ENCODE results near the gene CIAO3.
"Not testable (repeated sequence)": the region's sequence is repeated elsewhere in the genome, so short reads cannot be mapped to it uniquely, and the experiment has no call there.

Gene CIAO3

DNA sequence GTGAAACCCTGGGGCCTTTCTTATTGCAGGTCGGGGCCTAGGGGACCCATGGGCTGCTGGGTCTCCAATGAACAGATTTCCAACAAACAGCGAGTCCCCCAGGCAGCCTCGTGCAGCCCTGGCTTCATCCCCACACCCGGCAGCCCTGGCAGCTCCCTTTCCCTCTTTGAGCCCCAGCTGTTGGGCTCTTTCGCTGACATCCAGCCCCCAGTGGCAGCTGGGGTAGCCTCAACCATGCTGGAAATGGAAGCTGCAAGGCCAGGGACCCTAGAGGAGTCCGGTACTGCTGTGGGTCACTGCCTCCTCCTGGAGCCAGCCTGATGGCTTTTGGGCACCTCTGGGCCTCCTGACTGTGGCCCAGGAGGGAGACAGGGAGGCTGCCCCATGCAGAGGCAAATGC, 41.5 kb upstream of the CIAO3 start:
- H3K9ac ChIP-seq (ENCODE audit: low read length), result no peak overlapping the region
- H3K9me3 ChIP-seq (ENCODE audit: control insufficient read depth, low read length), result no peaks in the 10 kb centered on the region
- peaks cover 31% of the 10 kb centered on the region for H3K27me3 ChIP-seq (ENCODE audit: control insufficient read depth, insufficient read depth, low read length)
- H3K4me1 ChIP-seq (ENCODE audit: control insufficient read depth, insufficient read depth, low read length), result peaks cover 21% of the 10 kb centered on the region
- no peak overlapping the region for H3K4me3 ChIP-seq (ENCODE audit: low read length)
- H3K36me3 ChIP-seq (ENCODE audit: control insufficient read depth, insufficient read depth, low read length), result no peaks in the 10 kb centered on the region

DNA sequence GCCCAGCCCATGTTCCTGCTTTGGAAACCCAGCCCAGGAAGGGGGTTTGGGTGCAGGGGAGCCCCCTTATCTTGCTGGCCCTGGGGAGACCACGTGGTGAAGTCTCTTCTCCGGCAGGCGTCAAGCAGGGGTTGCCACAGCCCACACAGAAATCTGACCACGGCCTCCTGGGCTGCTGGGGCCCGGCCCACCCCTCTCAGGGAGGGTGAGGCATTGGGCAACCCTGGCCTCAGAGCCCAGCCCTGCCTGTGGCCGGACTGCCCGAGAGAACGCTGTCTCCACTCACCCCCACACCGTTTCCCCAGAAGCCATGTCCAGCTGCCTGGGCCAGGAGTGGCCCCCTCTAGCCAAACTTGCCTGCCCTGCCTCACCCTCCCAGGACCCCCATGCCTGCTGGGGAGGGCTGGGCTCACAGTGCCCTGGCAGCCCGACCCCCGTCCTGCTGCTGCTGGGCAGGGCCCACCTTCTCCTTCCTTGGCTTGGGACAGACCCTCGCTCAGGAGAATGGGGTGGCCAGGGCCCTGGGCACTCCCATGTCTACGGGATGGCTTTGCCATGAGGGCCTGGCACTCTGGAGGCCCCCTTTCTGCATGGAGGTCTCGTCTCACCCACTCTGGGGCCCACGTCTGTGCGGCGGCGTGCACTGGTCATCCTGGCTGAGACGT, 40.7 kb upstream of the CIAO3 start:
- no peaks in the 10 kb centered on the region for H3K9me3 ChIP-seq (ENCODE audit: control insufficient read depth, low read length)
- no peaks in the 10 kb centered on the region for H3K36me3 ChIP-seq (ENCODE audit: control insufficient read depth, insufficient read depth, low read length)
- peaks cover 31% of the 10 kb centered on the region for H3K27me3 ChIP-seq (ENCODE audit: control insufficient read depth, insufficient read depth, low read length)

DNA sequence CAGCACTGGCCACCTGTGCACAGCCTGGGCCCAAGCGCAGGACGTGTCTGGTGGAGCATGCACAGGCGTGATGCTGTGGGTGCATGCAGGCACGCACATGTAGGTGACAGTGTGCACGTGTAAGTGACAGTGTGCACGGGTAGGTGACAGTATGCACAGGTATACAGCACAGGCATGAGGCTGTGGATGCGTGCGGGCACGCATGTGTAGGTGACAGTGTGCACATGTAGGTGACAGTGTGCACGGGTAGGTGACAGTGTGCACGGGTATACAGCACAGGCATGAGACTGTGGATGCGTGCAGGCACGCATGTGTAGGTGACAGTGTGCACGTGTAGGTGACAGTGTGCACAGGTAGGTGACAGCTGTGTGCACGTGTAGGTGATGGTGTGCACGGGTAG, 39.5 kb upstream of the CIAO3 start:
- peaks cover 31% of the 10 kb centered on the region for H3K27me3 ChIP-seq (ENCODE audit: control insufficient read depth, insufficient read depth, low read length)
- H3K9me3 ChIP-seq (ENCODE audit: control insufficient read depth, low read length), result no peaks in the 10 kb centered on the region
- H3K4me3 ChIP-seq (ENCODE audit: low read length), result no peak overlapping the region
- peaks cover 18% of the 10 kb centered on the region for H3K4me1 ChIP-seq (ENCODE audit: control insufficient read depth, insufficient read depth, low read length)
- no peaks in the 10 kb centered on the region for H3K36me3 ChIP-seq (ENCODE audit: control insufficient read depth, insufficient read depth, low read length)
- H3K9ac ChIP-seq (ENCODE audit: low read length), result no peak overlapping the region

More for the DNA sequence above, 40.7 kb upstream of the CIAO3 start:
- H3K9ac ChIP-seq (ENCODE audit: low read length), result no peak overlapping the region
- no peak overlapping the region for H3K4me3 ChIP-seq (ENCODE audit: low read length)
- peaks cover 18% of the 10 kb centered on the region for H3K4me1 ChIP-seq (ENCODE audit: control insufficient read depth, insufficient read depth, low read length)

DNA sequence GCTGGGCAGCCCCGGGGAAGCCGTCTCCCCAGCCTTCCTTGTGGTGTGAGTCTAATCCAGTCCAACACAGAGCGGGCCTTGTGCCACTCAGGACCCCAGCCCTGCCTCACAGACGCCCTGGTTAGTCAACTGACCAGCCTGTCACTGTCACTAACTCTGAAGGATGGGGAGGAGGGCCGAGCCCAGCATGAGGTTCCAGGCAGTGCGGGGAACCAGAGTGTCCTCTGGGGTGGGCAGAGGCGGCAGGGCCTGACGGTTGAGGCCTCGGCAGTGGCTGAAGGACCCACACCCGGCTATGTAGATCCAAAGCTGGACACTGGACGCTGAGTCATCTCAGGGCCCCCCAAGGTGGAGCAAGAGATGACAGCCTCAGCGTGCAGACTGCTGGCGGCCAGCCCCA, 38.8 kb upstream of the CIAO3 start:
- H3K4me1 ChIP-seq (ENCODE audit: control insufficient read depth, insufficient read depth, low read length), result peaks cover 18% of the 10 kb centered on the region
- H3K36me3 ChIP-seq (ENCODE audit: control insufficient read depth, insufficient read depth, low read length), result no peaks in the 10 kb centered on the region
- H3K27me3 ChIP-seq (ENCODE audit: control insufficient read depth, insufficient read depth, low read length), result peaks cover 31% of the 10 kb centered on the region
- no peak overlapping the region for H3K9ac ChIP-seq (ENCODE audit: low read length)
- no peak overlapping the region for H3K4me3 ChIP-seq (ENCODE audit: low read length)
- H3K9me3 ChIP-seq (ENCODE audit: control insufficient read depth, low read length), result no peaks in the 10 kb centered on the region

DNA sequence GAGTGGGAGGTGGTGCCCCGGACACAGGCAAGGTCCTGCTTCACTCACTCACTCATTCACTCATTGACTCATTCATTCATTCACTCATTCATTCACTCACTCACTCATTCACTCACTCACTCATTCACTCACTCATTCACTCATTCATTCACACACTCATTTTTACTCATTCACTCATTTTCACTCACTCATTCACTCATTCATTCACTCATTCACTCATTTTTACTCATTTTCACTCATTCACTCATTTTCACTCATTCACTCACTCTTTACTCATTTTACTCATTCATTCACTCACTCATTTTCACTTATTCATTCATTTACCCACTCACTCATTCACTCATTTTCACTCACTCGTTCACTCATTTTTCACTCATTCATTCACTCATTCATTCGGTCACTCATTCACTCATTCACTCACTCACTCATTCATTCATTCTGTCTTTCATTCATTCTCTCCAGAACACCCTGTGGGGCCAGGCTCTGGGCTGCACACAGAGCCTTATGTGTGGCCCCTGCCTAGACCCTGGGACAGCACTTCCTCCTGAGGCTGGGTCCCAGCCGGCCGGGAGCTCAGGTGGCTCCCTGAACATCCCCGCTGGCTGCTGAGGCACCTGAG, 38.2 kb upstream of the CIAO3 start:
- Histone ChIP-seq H3K4me3 (ENCODE audit: low read length) (no peak overlapping the region), H3K9ac (ENCODE audit: low read length) (no peak overlapping the region), H3K36me3 (ENCODE audit: control insufficient read depth, insufficient read depth, low read length) (no peaks in the 10 kb centered on the region), H3K27me3 (ENCODE audit: control insufficient read depth, insufficient read depth, low read length) (peaks cover 31% of the 10 kb centered on the region), H3K9me3 (ENCODE audit: control insufficient read depth, low read length) (no peaks in the 10 kb centered on the region), H3K4me1 (ENCODE audit: control insufficient read depth, insufficient read depth, low read length) (peaks cover 17% of the 10 kb centered on the region)

DNA sequence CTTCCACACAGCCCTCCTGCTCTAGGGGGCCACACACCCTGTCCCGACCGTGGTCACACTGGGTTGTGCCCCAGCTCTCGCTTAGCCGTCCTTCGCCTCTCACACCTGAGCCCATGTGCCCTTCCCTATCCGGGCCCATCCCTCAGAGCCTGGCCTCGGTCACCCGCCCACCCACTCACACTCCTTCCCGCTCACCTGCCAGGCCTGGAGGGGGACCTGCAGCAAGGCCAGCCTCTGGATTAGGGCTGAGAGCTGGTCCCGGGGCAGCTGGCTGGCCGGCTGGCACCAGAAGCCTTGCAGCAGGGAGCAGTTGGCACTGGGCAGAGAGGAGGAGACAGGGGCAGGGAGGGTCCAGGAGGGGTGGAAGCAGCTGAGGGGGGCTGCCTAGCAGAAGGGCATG, 37.6 kb upstream of the CIAO3 start:
- no peak overlapping the region for H3K9ac ChIP-seq (ENCODE audit: low read length)
- H3K36me3 ChIP-seq (ENCODE audit: control insufficient read depth, insufficient read depth, low read length), result no peaks in the 10 kb centered on the region
- no peaks in the 10 kb centered on the region for H3K9me3 ChIP-seq (ENCODE audit: control insufficient read depth, low read length)
- H3K27me3 ChIP-seq (ENCODE audit: control insufficient read depth, insufficient read depth, low read length), result peaks cover 25% of the 10 kb centered on the region
- H3K4me1 ChIP-seq (ENCODE audit: control insufficient read depth, insufficient read depth, low read length), result peaks cover 11% of the 10 kb centered on the region
- H3K4me3 ChIP-seq (ENCODE audit: low read length), result no peak overlapping the region

DNA sequence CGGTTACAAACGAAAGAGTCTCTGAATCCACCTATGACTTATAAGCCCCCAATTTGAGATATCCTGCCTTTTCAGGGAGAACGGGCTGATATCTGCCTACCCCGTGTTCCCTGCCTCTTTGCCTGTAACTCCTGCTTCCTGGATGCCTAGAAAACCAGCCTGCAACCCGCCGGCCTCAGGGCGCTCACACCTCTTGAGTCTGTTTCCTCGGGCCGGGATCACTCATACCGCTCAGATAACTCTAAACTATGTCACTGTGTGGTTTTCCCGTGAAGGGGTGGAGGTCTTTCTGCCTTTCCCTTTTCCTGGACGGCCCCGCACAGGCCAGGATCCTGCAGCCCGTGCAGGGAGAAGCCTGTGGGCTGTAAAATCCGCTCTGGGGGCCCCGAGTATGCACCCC, 37.0 kb upstream of the CIAO3 start:
- Histone ChIP-seq H3K4me1 (ENCODE audit: control insufficient read depth, insufficient read depth, low read length) (peaks cover 5% of the 10 kb centered on the region), H3K9ac (ENCODE audit: low read length) (no peak overlapping the region), H3K36me3 (ENCODE audit: control insufficient read depth, insufficient read depth, low read length) (no peaks in the 10 kb centered on the region), H3K9me3 (ENCODE audit: control insufficient read depth, low read length) (no peaks in the 10 kb centered on the region), H3K27me3 (ENCODE audit: control insufficient read depth, insufficient read depth, low read length) (peaks cover 19% of the 10 kb centered on the region), H3K4me3 (ENCODE audit: low read length) (no peak overlapping the region)

DNA sequence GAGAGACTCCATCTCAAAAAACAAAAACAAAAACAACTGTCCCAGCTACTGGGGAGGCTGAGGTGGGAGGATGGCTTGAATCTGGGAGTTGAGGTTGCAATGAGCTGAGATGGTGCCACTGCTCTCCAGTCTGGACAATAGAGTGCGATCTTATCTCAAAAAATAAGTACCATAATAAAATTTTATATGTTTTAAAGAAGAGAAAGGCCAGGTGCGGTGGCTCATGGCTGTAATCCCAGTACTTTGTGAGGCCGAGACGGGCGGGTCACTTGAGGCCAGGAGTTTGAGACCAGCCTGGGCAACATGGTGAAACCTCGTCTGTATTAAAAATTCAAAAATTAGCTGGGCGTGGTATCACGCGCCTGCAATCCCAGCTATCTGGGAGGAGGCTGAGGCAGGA, 36.0 kb upstream of the CIAO3 start:
- no peaks in the 10 kb centered on the region for H3K9me3 ChIP-seq (ENCODE audit: control insufficient read depth, low read length)
- H3K27me3 ChIP-seq (ENCODE audit: control insufficient read depth, insufficient read depth, low read length), result peaks cover 9% of the 10 kb centered on the region
- no peaks in the 10 kb centered on the region for H3K4me1 ChIP-seq (ENCODE audit: control insufficient read depth, insufficient read depth, low read length)
- H3K9ac ChIP-seq (ENCODE audit: low read length), result no peak overlapping the region
- H3K4me3 ChIP-seq (ENCODE audit: low read length), result no peak overlapping the region
- no peaks in the 10 kb centered on the region for H3K36me3 ChIP-seq (ENCODE audit: control insufficient read depth, insufficient read depth, low read length)

DNA sequence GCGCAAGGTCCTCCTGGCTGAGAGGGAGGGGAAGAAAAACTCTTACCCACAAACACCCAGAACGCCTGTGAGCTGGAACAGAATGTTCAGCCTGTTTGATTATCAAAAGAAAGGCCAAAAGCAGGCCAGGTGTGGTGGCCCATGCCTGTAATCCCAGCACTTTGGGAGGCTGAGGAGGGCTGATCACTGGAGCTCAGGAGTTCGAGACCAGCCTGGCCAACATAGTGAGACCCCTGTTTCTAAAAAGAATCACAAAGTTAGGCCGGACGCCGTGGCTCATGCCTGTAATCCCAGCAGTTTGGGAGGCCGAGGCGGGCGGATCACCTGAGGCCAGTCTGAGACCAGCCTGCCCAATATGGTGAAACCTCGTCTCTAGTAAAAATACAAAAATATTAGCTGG, 35.5 kb upstream of the CIAO3 start:
- not testable (repeated sequence) for H3K4me3 ChIP-seq (ENCODE audit: low read length); H3K9me3 ChIP-seq (ENCODE audit: control insufficient read depth, low read length); H3K27me3 ChIP-seq (ENCODE audit: control insufficient read depth, insufficient read depth, low read length); H3K4me1 ChIP-seq (ENCODE audit: control insufficient read depth, insufficient read depth, low read length); H3K36me3 ChIP-seq (ENCODE audit: control insufficient read depth, insufficient read depth, low read length); H3K9ac ChIP-seq (ENCODE audit: low read length)

DNA sequence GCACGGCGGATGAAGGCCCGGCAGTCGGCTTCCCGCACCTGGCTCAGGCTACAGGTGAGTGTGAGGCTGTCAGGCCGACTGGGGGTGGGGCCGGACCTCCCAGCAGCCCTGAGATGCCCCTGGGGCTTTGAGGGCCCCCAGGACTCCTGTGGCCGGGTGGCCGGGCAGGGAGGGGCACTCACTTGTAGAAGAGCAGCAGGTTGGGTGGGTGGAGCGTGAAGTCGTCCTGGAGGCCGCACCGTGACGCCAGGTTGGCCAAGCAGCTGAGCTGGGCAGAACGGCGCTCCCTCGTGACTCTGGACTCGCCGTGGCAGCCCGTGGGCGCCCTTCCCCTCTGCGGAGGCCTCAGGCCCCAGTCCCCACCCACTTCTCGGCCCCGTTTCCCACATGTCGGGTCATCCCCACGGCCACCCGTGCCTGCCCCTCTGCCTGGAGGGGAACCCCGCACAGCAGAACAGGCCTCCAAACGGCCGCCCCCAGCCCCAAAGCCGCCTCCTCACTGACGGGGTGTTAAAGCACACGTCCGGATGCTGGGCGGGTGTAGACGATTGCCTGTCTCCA, 34.5 kb upstream of the CIAO3 start:
- Histone ChIP-seq H3K4me1 (ENCODE audit: control insufficient read depth, insufficient read depth, low read length) (no peaks in the 10 kb centered on the region), H3K36me3 (ENCODE audit: control insufficient read depth, insufficient read depth, low read length) (no peaks in the 10 kb centered on the region), H3K4me3 (ENCODE audit: low read length) (no peak overlapping the region), H3K27me3 (ENCODE audit: control insufficient read depth, insufficient read depth, low read length) (peaks cover 6% of the 10 kb centered on the region), H3K9ac (ENCODE audit: low read length) (no peak overlapping the region), H3K9me3 (ENCODE audit: control insufficient read depth, low read length) (no peaks in the 10 kb centered on the region)

DNA sequence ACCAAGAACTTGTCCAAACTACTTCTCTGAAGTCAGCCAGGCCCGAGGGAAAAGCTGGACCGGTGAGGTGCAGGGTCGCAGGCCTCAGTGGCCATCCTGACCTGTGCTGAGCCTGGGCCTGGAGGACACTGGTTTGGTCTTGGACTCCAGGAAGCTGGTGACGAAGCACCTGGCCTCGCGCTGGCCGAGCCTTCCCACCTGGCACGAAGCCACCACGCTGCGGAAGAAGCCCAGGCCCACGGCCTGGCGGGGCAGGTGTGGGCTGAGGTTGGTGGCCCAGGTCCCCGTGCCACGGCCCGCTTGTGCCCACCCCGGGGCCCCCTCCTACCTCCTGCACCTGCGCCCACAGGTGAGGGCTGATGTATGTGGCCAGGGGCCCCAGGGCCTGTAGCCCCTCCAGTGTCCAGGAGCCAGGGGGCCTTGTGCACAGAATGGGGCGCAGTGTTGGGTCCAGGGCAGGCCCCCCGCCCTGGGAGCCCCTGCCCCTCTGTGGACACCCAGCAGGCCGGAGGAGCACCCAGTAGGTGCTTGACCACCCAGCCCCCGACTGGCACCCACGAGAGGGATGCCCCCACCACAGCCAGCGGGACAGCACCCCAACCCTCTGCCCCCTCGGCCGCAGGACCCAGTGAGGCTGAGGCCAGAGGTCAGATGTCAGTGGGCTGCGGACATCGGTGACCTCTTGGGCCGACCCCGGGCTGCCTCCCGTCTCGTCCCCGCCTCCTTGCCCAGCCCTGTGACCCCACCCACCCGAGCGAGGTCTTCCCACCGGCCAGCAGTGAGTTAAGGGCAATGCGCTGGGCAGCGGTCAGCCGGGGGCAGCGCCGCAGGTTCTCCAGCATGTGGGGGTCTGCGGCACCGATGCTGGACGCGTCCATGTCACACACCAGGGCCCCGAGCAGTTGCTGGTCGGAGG, 33.5 kb upstream of the CIAO3 start:
- no peak overlapping the region for H3K4me3 ChIP-seq (ENCODE audit: low read length)
- no peaks in the 10 kb centered on the region for H3K9me3 ChIP-seq (ENCODE audit: control insufficient read depth, low read length)
- no peak overlapping the region for H3K9ac ChIP-seq (ENCODE audit: low read length)
- H3K27me3 ChIP-seq (ENCODE audit: control insufficient read depth, insufficient read depth, low read length), result peaks cover 6% of the 10 kb centered on the region
- H3K36me3 ChIP-seq (ENCODE audit: control insufficient read depth, insufficient read depth, low read length), result no peaks in the 10 kb centered on the region
- H3K4me1 ChIP-seq (ENCODE audit: control insufficient read depth, insufficient read depth, low read length), result no peaks in the 10 kb centered on the region

DNA sequence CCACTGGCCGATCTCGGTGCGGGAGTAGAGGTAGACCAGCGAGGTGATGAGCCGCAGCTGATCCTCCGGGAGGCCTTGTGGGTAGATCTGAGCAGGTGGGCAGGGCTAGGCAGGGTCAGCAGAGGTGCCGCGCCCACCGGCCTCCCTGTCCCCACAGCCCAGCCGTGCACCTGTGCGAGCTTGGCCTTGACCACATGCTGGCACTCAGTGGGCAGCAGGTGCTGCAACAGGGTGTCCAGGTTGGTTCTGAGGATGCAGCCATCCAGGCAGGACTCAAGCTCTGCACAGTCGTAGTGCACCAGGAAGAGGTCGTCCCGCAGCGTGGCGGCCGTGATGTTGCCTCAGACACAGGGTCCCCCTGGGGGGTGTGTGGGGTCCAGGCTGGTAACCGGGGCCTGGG, 32.2 kb upstream of the CIAO3 start:
- no peaks in the 10 kb centered on the region for H3K27me3 ChIP-seq (ENCODE audit: control insufficient read depth, insufficient read depth, low read length)
- H3K4me1 ChIP-seq (ENCODE audit: control insufficient read depth, insufficient read depth, low read length), result no peaks in the 10 kb centered on the region
- H3K4me3 ChIP-seq (ENCODE audit: low read length), result no peak overlapping the region
- H3K36me3 ChIP-seq (ENCODE audit: control insufficient read depth, insufficient read depth, low read length), result no peaks in the 10 kb centered on the region
- H3K9ac ChIP-seq (ENCODE audit: low read length), result no peak overlapping the region
- H3K9me3 ChIP-seq (ENCODE audit: control insufficient read depth, low read length), result no peaks in the 10 kb centered on the region

Data from mucosa of stomach (tissue), 1 donor.